ENCODE data around the gene CAMK1D. TPM values are rescaled to one million over a fixed set of nuclear protein-coding genes. Genes with fewer than 3 reads are reported as not detected.

The CAMK1D gene
- total and polyA plus RNA-seq, 2 of the 8 experiments (the other 6 are each of a cell fraction or from before 2014, with no cell fraction given): 3.5 to 10.6 TPM

GRCh38 chr10:12501841-12502525 lies 152.6 kb downstream of the CAMK1D start:
- no peak overlapping the region for H3K27ac ChIP-seq (ENCODE audit: low read depth, low read length)
- DNase-seq (ENCODE audit: low read depth in 1 of 2, low spot score in 2 of 2) (peak in 1 of 2 experiments; percentile 45), FAIRE-seq (no peak)
- H3K4me3 ChIP-seq (ENCODE audit: extremely low read depth in 1 of 4, insufficient read depth in 2 of 4, low read depth in 3 of 4, low read length in 4 of 4): no peak overlapping the region
- no peak overlapping the region; a peak in 1 of 7 replicates for H3K9ac ChIP-seq (replicated peaks in 1 of 4; ENCODE audit: extremely low read depth in 1 of 4, low read depth in 3 of 4, low read length in 3 of 4)
- H2BK20ac ChIP-seq (ENCODE audit: low read length): no peak overlapping the region
- H2BK15ac ChIP-seq (ENCODE audit: low read length): 0 out of 2 replicates have a peak overlapping the region, but pooled peaks have one; percentile 61
- H3K27me3 ChIP-seq (replicated peaks in 1 of 4; ENCODE audit: control insufficient read depth in 3 of 4, extremely low read depth in 1 of 4, insufficient read depth in 3 of 4, low read length in 3 of 4): no peaks in the 10 kb centered on the region
- no peak overlapping the region; the same call in 1 of the 2 replicates for H4K8ac ChIP-seq (ENCODE audit: extremely low read depth, insufficient read depth, low read length)
- no peak overlapping the region; the same call in 1 of the 2 replicates for H2BK5ac ChIP-seq (ENCODE audit: low read depth, low read length)
- H3K36me3 ChIP-seq (ENCODE audit: control insufficient read depth in 2 of 4, insufficient read depth in 4 of 4, low read length in 3 of 4): no peaks in the 10 kb centered on the region
- no peak overlapping the region for H2AFZ ChIP-seq (ENCODE audit: low read length)
- H3K23ac ChIP-seq (ENCODE audit: insufficient read length): no peak overlapping the region
- no peak overlapping the region for H3K14ac ChIP-seq (ENCODE audit: insufficient read length)
- H3K79me2 ChIP-seq (ENCODE audit: control insufficient read depth in 1 of 2, insufficient read depth in 2 of 2, low read length in 2 of 2): no peaks in the 10 kb centered on the region
- no peak overlapping the region for H2BK120ac ChIP-seq (replicated peaks; ENCODE audit: low read depth, low read length)
- H3K18ac ChIP-seq (ENCODE audit: extremely low read depth, low read length): peak overlapping the region; percentile 25; the same call in 1 of the 2 replicates
- no peak overlapping the region for H3K56ac ChIP-seq (replicated peaks; ENCODE audit: insufficient read length, low read depth, low read length)
- 86% methylated on average over 16 of the region's 16 CpGs; no CpG with 5 or more reads in 1 of the 2 experiments for WGBS, 2 experiments (ENCODE audit: extremely low coverage in 1 of 2, insufficient coverage in 1 of 2, insufficient read length in 1 of 2, insufficient replicate concordance in 2 of 2, low coverage in 1 of 2, low lambda C conversion rate in 2 of 2, missing lambda C conversion rate in 1 of 2)
- no peaks in the 10 kb centered on the region for H3K9me3 ChIP-seq (ENCODE audit: insufficient read depth in 2 of 2, low read depth in 1 of 2, low read length in 1 of 2)
- H3K4ac ChIP-seq (replicated peaks; ENCODE audit: insufficient read length, low read depth, low read length): no peak overlapping the region
- H4K91ac ChIP-seq (replicated peaks; ENCODE audit: insufficient read length, low read length): no peak overlapping the region
- H4K5ac ChIP-seq (ENCODE audit: insufficient read length, low read depth, low read length): no peak overlapping the region
- H4K20me1 ChIP-seq (replicated peaks in 1 of 2; ENCODE audit: control insufficient read depth in 1 of 2, insufficient read depth in 2 of 2, low read length in 2 of 2): no peaks in the 10 kb centered on the region
- no peaks in the 10 kb centered on the region for H3K79me1 ChIP-seq (ENCODE audit: low read depth, low read length)
- peaks cover 0 to 3% (median 0%) of the 10 kb centered on the region in 4 experiments; a peak in 2 of 7 replicates for H3K4me1 ChIP-seq (replicated peaks in 1 of 4; ENCODE audit: control insufficient read depth in 3 of 4, insufficient read depth in 4 of 4, low read length in 3 of 4)
- ChIA-PET POLR2A (ENCODE audit: partially characterized antibody) (no interaction called here), CTCF (ENCODE audit: partially characterized antibody) (interaction anchor here (0.5 to 1.3 kb wide), 3 partner anchors 10 to 208 kb away, joined by 3 to 7 read pairs (median 4); no protein-coding TSS in a partner anchor)
- no peaks in the 10 kb centered on the region for H3K23me2 ChIP-seq (ENCODE audit: low read depth, low read length)
- no peak overlapping the region; the same call in 1 of the 2 replicates for H2AK5ac ChIP-seq (ENCODE audit: low read depth, low read length)
- no peak overlapping the region for H3K4me2 ChIP-seq (ENCODE audit: insufficient read depth in 1 of 2, low read depth in 2 of 2, low read length in 2 of 2)
- peak overlapping the region; percentile 71; the same call in 1 of the 2 replicates for H2BK12ac ChIP-seq (ENCODE audit: low read depth, low read length)
- TF ChIP-seq HDAC6 (IDR thresholded peaks at IDR 0.05; ENCODE audit: low read depth, low read length) (no peak), TCF12 (IDR thresholded peaks at IDR 0.05; ENCODE audit: low read depth, low read length) (no peak), TAF1 (IDR thresholded peaks at IDR 0.05; ENCODE audit: low read depth, low read length) (no peak), POU5F1 (IDR thresholded peaks at IDR 0.05; ENCODE audit: low read depth, low read length) (no peak), FOSL1 (IDR thresholded peaks at IDR 0.05; ENCODE audit: insufficient read depth, low read depth, low read length) (no peak), BCL11A (IDR thresholded peaks at IDR 0.05; ENCODE audit: low read depth in 2 of 2, low read length in 2 of 2) (no peak), EGR1 (IDR thresholded peaks at IDR 0.05; ENCODE audit: borderline replicate concordance, low read depth, low read length) (no peak), RAD21 (IDR thresholded peaks at IDR 0.05 in 1 of 2, conservative IDR thresholded peaks at IDR 0.05 in 1 of 2; ENCODE audit: low read depth in 2 of 2, low read length in 2 of 2) (peak in 1 of 2 experiments; percentile 24; a peak in 1 of 4 replicates), POLR2A (IDR thresholded peaks at IDR 0.05; ENCODE audit: control extremely low read depth in 1 of 2, low read depth in 2 of 2, low read length in 2 of 2) (no peak)
- TF ChIP-seq, protein P1, sequence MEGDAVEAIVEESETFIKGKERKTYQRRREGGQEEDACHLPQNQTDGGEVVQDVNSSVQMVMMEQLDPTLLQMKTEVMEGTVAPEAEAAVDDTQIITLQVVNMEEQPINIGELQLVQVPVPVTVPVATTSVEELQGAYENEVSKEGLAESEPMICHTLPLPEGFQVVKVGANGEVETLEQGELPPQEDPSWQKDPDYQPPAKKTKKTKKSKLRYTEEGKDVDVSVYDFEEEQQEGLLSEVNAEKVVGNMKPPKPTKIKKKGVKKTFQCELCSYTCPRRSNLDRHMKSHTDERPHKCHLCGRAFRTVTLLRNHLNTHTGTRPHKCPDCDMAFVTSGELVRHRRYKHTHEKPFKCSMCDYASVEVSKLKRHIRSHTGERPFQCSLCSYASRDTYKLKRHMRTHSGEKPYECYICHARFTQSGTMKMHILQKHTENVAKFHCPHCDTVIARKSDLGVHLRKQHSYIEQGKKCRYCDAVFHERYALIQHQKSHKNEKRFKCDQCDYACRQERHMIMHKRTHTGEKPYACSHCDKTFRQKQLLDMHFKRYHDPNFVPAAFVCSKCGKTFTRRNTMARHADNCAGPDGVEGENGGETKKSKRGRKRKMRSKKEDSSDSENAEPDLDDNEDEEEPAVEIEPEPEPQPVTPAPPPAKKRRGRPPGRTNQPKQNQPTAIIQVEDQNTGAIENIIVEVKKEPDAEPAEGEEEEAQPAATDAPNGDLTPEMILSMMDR (IDR thresholded peaks at IDR 0.05; ENCODE audit: control extremely low read depth in 1 of 3, insufficient read depth in 1 of 3, low read depth in 1 of 3, low read length in 3 of 3): peak in 2 of 3 experiments; percentile 16 to 42; a peak in 2 of 4 replicates

Measured in H1 (cell line).